ENCODE data around the gene NCKAP5. TPM values are rescaled to one million over a fixed set of nuclear protein-coding genes. Genes with fewer than 3 reads are reported as not detected.

NCKAP5 gene
- total RNA-seq, 1 donor from 2014 or later: 3.9 TPM

GRCh38 chr2:133090358-133090757 lies 477.9 kb downstream of the NCKAP5 start:
- no peak for DNase-seq (ENCODE audit: low spot score)

- no peak for DNase-seq (ENCODE audit: low spot score)
These were observed 482.1 kb downstream of the NCKAP5 start for GRCh38 chr2:133086176-133086575.

- DNase-seq (ENCODE audit: low spot score): no peak
These were observed 482.6 kb downstream of the NCKAP5 start for GRCh38 chr2:133085646-133086045.

- no peak for DNase-seq (ENCODE audit: low spot score)
These were observed 486.2 kb downstream of the NCKAP5 start for GRCh38 chr2:133082034-133082433.

GRCh38 chr2:133080822-133081221 lies 487.4 kb downstream of the NCKAP5 start:
- no peak for DNase-seq (ENCODE audit: low spot score)

GRCh38 chr2:133078667-133079411 lies 489.4 kb downstream of the NCKAP5 start:
- DNase-seq (ENCODE audit: low spot score): no peak

GRCh38 chr2:133077269-133077822 lies 490.9 kb downstream of the NCKAP5 start:
- DNase-seq (ENCODE audit: low spot score): peak; percentile 20

- no peak for DNase-seq (ENCODE audit: low spot score)
These were observed 495.2 kb downstream of the NCKAP5 start for GRCh38 chr2:133072837-133073694.

GRCh38 chr2:133063775-133064174 lies 504.5 kb downstream of the NCKAP5 start:
- DNase-seq (ENCODE audit: low spot score): peak; percentile 22

GRCh38 chr2:133062931-133063665 lies 505.2 kb downstream of the NCKAP5 start:
- DNase-seq (ENCODE audit: low spot score): no peak

- no peak for DNase-seq (ENCODE audit: low spot score)
These were observed 506.2 kb downstream of the NCKAP5 start for GRCh38 chr2:133061874-133062593.

- DNase-seq (ENCODE audit: low spot score): no peak
These were observed 514.0 kb downstream of the NCKAP5 start for GRCh38 chr2:133054297-133054696.

GRCh38 chr2:133053541-133053940 lies 514.7 kb downstream of the NCKAP5 start:
- DNase-seq (ENCODE audit: low spot score): no peak

GRCh38 chr2:133045787-133046186 lies 522.5 kb downstream of the NCKAP5 start:
- DNase-seq (ENCODE audit: low spot score): no peak

GRCh38 chr2:133044556-133044955 lies 523.7 kb downstream of the NCKAP5 start:
- DNase-seq (ENCODE audit: low spot score): no peak

- DNase-seq (ENCODE audit: low spot score): no peak
These were observed 528.1 kb downstream of the NCKAP5 start for GRCh38 chr2:133040170-133040569.

GRCh38 chr2:133039531-133039930 lies 528.7 kb downstream of the NCKAP5 start:
- no peak for DNase-seq (ENCODE audit: low spot score)

GRCh38 chr2:133026536-133027177 lies 541.6 kb downstream of the NCKAP5 start:
- no peak for DNase-seq (ENCODE audit: low spot score)

GRCh38 chr2:133025004-133025403 lies 543.3 kb downstream of the NCKAP5 start:
- DNase-seq (ENCODE audit: low spot score): no peak

GRCh38 chr2:133012847-133013734 lies 555.2 kb downstream of the NCKAP5 start:
- DNase-seq (ENCODE audit: low spot score): no peak
